ENCODE data around the gene SNX3.
"Not testable (repeated sequence)": the region's sequence is repeated elsewhere in the genome, so short reads cannot be mapped to it uniquely, and the experiment has no call there.

SNX3 gene

GRCh38 chr6:108286366-108286765, 25.5 kb upstream of the SNX3 start:
- Mint-ChIP-seq H3K36me3 (ENCODE audit: low read depth) (no peaks in the 10 kb centered on the region), H3K27ac (no peak overlapping the region), H3K4me3 (no peak overlapping the region), H3K27me3 (no peaks in the 10 kb centered on the region), H3K4me1 (ENCODE audit: low read depth) (peaks cover 18% of the 10 kb centered on the region), H3K9me3 (no peaks in the 10 kb centered on the region)
- intact Hi-C loops (cut with micrococcal nuclease): no loop called here

DNA sequence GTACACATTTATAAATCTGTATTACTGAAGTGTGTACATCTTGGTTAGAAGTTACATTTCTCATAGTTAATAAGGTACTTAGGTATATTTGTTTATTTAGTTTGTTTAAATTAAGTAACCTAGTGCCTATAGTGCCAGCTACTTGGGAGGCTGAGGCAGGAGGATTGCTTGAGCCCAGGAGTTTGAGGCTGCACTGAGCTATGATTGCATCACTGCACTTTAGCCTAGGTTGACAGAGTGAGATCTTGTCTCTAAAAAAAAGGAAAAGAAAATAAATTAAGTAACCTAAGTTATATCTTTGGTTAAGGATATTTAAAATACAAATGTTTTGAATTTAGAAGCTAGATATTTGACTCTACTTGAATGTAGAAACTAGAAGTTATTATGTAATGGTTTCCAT, 24.5 kb upstream of the SNX3 start:
- intact Hi-C loops (cut with micrococcal nuclease): no loop called here
- Mint-ChIP-seq H3K4me3 (no peak overlapping the region), H3K36me3 (ENCODE audit: low read depth) (no peaks in the 10 kb centered on the region), H3K27ac (no peak overlapping the region), H3K4me1 (ENCODE audit: low read depth) (peaks cover 17% of the 10 kb centered on the region), H3K9me3 (no peaks in the 10 kb centered on the region), H3K27me3 (no peaks in the 10 kb centered on the region)

DNA sequence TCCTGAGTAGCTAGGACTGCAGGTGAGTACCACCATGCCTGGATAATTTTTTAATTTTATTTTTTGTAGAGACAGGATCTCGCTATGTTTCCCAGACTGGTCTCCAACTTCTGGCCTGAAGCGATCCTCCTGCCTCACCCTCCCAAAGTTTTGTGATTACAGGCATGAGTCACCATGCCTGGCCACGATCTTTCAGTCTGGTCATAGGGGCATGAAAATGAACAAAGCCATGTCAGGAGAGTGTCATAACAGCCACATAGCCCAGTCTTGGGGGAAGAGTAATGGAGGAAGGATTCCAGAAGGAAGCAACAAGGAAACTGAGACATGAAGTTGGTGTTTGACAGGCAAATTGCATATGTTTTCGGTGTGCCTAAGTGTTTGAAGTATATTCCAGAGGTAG, 17.0 kb upstream of the SNX3 start:
- intact Hi-C loops (cut with micrococcal nuclease): no loop called here
- Mint-ChIP-seq H3K36me3 (ENCODE audit: low read depth) (no peaks in the 10 kb centered on the region), H3K9me3 (no peaks in the 10 kb centered on the region), H3K27ac (no peak overlapping the region), H3K27me3 (no peaks in the 10 kb centered on the region), H3K4me1 (ENCODE audit: low read depth) (no peaks in the 10 kb centered on the region), H3K4me3 (no peak overlapping the region)

GRCh38 chr6:108277295-108277694, 16.5 kb upstream of the SNX3 start:
- Mint-ChIP-seq H3K4me1 (ENCODE audit: low read depth) (no peaks in the 10 kb centered on the region), H3K36me3 (ENCODE audit: low read depth) (no peaks in the 10 kb centered on the region), H3K9me3 (no peaks in the 10 kb centered on the region), H3K27ac (no peak overlapping the region), H3K4me3 (no peak overlapping the region), H3K27me3 (no peaks in the 10 kb centered on the region)
- intact Hi-C loops (cut with micrococcal nuclease): no loop called here

DNA sequence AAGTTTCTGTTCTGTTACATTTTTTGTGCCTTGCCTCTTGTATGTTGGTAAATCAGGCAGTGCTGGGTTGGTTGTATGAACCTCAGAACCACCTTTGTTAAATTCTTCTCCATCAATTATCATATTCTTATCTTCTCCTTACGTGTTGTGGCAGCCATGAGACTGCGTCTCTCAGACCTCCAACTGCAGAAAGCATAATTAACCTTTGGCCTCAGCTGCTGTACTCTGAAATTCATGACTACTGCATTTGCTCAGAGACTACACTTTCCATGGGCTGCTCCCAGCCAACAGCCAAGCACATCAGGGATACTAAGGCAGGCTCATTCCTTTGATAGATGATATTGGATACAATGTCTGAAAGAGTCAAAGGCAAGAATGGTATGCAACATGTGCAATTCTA, 15.1 kb upstream of the SNX3 start:
- intact Hi-C loops (cut with micrococcal nuclease): no loop called here
- Mint-ChIP-seq H3K9me3 (no peaks in the 10 kb centered on the region), H3K27ac (no peak overlapping the region), H3K4me1 (ENCODE audit: low read depth) (no peaks in the 10 kb centered on the region), H3K4me3 (no peak overlapping the region), H3K36me3 (ENCODE audit: low read depth) (no peaks in the 10 kb centered on the region), H3K27me3 (no peaks in the 10 kb centered on the region)

GRCh38 chr6:108274546-108274945, 13.7 kb upstream of the SNX3 start:
- no peaks in the 10 kb centered on the region for H3K9me3 Mint-ChIP-seq
- H3K4me1 Mint-ChIP-seq (ENCODE audit: low read depth): no peaks in the 10 kb centered on the region
- no peaks in the 10 kb centered on the region for H3K36me3 Mint-ChIP-seq (ENCODE audit: low read depth)
- H3K4me3 Mint-ChIP-seq: no peak overlapping the region
- H3K27me3 Mint-ChIP-seq: no peaks in the 10 kb centered on the region
- H3K27ac Mint-ChIP-seq: no peak overlapping the region
- intact Hi-C loops (cut with micrococcal nuclease): no loop called here

DNA sequence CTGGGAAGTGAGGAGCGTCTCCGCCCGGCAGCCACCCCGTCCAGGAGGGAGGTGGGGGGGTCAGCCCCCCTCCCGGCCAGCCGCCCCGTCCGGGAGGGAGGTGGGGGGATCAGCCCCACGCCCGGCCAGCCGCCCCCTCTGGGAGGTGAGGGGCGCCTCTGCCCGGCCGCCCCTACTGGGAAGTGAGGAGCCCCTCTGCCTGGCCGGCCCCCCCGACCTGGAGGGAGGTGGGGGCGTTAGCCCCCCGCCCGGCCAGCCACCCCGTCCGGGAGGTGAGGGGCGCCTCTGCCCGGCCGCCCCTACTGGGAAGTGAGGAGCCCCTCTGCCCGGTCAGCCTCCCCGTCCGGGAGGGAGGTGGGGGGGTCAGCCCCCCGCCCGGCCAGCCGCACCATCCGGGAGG, 9.1 kb upstream of the SNX3 start:
- H3K4me3 Mint-ChIP-seq; H3K36me3 Mint-ChIP-seq (ENCODE audit: low read depth); H3K4me1 Mint-ChIP-seq (ENCODE audit: low read depth); H3K27me3 Mint-ChIP-seq; H3K9me3 Mint-ChIP-seq; H3K27ac Mint-ChIP-seq; intact Hi-C loops (cut with micrococcal nuclease): not testable (repeated sequence)

- H3K4me3 Mint-ChIP-seq: no peak overlapping the region
- no peak overlapping the region for H3K27ac Mint-ChIP-seq
- no peaks in the 10 kb centered on the region for H3K9me3 Mint-ChIP-seq
- intact Hi-C loops (cut with micrococcal nuclease): no loop called here
- H3K27me3 Mint-ChIP-seq: no peaks in the 10 kb centered on the region
- no peaks in the 10 kb centered on the region for H3K36me3 Mint-ChIP-seq (ENCODE audit: low read depth)
- H3K4me1 Mint-ChIP-seq (ENCODE audit: low read depth): no peaks in the 10 kb centered on the region
These were observed 8.0 kb upstream of the SNX3 start for GRCh38 chr6:108268845-108269244.

- Mint-ChIP-seq H3K27me3 (no peaks in the 10 kb centered on the region), H3K4me1 (ENCODE audit: low read depth) (no peaks in the 10 kb centered on the region), H3K4me3 (no peak overlapping the region), H3K27ac (no peak overlapping the region), H3K9me3 (no peaks in the 10 kb centered on the region), H3K36me3 (ENCODE audit: low read depth) (peaks cover 12% of the 10 kb centered on the region)
- intact Hi-C loops (cut with micrococcal nuclease): loop anchor here (5.0 kb wide), 1 partner anchor 306 kb away; the partner anchor contains the start of gene SEC63
These were observed 2.5 kb upstream of the SNX3 start for GRCh38 chr6:108263371-108263770.

DNA sequence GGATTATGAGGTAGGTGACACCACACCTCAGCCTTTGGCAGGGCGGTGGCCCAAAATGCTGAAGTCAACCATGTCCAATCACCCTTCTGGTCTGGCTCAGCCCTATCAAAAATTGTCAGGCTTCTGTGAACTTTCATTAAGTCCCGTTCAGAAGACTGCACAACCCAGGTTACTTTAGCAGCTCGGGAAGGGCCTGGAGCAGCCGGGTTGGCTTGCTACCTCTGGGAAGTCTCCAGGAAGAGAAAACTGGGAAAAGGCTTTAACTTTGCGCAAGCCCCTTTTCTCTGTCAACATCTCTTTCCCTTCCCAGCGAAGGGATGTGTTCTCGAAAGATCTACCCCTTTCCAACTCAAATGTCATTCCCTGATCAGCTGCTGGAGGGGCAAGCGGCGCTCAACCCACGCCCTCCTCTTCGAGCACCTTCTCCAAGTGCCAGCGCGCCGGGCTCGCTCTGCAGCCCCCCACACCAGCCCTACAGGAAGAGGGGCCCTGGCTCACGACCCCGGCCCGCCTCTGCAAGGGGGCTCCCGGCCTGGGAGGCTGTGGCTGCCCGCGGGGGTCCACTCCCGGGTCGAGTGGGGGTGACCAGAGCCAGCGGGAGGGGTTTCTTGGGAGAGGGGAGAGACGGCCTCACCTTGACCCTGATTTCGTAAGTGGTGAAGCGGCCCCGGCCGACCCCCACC, 573 bp downstream of the SNX3 start:
- no peaks in the 10 kb centered on the region for H3K27me3 Mint-ChIP-seq
- no peaks in the 10 kb centered on the region for H3K9me3 Mint-ChIP-seq

DNA sequence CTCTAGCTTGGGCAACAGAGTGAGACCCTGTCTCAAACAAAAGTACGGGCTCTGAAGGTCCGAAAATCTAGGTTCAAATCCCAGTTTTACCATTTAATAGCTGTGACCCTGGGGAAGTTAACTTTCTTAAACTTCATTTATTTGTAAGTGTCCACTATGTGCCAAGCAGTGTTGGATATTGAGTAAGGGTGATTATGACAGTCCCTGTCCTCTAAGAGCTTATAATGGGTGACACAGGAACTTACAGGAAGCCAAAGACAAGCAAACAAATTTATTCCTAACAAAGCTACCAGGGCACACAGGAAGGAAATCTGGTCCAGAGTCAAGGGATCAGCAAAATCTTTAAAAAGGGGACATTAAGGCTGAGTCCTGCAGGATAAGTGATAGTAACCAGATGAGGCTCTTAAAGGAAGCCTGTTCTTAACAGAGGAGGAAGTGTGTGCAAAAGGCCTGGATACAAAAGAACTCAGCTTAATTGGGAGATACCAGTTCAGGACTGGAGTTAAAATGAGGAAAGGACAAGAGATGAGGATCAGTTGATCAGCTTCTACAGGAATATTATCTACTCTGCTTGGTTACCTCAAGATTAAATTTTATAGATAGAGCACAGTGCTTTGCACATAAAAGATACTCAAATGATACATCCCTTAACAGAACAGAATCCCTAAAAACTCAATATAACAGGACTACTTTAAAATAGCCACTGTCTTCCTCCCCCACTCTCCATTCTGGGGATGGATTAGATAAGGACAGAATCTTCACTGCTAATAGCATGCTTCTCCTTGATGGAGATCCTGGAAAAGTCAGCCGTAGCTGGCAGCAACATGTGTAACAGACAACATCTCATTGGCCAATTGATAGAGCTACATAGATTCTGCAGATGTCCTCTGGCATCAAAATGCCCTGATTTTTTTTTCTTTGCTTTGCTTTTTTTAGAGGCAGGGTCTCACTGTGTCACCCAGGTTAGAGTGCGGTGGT, 6.1 kb downstream of the SNX3 start:
- intact Hi-C loops (cut with micrococcal nuclease): loop anchor here (5.0 to 10.0 kb wide), 2 partner anchors 32 to 240 kb away; no protein-coding TSS in a partner anchor
- no peak overlapping the region for H3K27ac Mint-ChIP-seq
- no peaks in the 10 kb centered on the region for H3K9me3 Mint-ChIP-seq
- peaks cover 58% of the 10 kb centered on the region for H3K4me1 Mint-ChIP-seq (ENCODE audit: low read depth)
- peaks cover 45% of the 10 kb centered on the region for H3K36me3 Mint-ChIP-seq (ENCODE audit: low read depth)
- H3K4me3 Mint-ChIP-seq: no peak overlapping the region
- H3K27me3 Mint-ChIP-seq: no peaks in the 10 kb centered on the region

More for the DNA sequence above, 573 bp downstream of the SNX3 start:
- Mint-ChIP-seq H3K4me3 (peak overlapping the region; percentile 90), H3K27ac (peak overlapping the region; percentile 90), H3K4me1 (ENCODE audit: low read depth) (peaks cover 12% of the 10 kb centered on the region), H3K36me3 (ENCODE audit: low read depth) (peaks cover 21% of the 10 kb centered on the region)
- intact Hi-C loops (cut with micrococcal nuclease): loop anchor here (2.0 to 5.0 kb wide), 2 partner anchors 145 to 303 kb away; partner anchors contain the start of gene SEC63

DNA sequence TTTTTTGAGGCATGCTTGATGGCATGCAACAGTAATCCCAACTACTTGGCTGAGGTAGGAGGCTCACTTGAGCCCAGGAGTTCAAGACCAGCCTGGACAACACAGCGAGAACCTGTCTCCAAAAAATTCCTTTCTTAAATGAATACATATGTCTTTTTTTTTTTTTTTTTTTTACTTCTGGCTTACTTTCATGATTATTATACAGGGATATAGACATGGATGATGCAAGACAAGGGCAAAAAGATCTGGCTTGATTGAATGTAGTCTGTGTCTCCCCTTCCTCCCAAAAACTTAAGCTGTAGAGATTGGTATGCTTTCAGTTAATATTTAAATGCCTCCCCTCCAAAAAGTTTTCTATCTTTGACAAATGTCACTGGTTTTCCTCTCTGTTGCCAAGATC, 7.6 kb downstream of the SNX3 start:
- H3K27ac Mint-ChIP-seq: no peak overlapping the region
- peaks cover 64% of the 10 kb centered on the region for H3K4me1 Mint-ChIP-seq (ENCODE audit: low read depth)
- no peaks in the 10 kb centered on the region for H3K27me3 Mint-ChIP-seq
- intact Hi-C loops (cut with micrococcal nuclease): loop anchor here (10.0 kb wide), 1 partner anchor 242 kb away; no protein-coding TSS in a partner anchor
- H3K9me3 Mint-ChIP-seq: no peaks in the 10 kb centered on the region
- H3K4me3 Mint-ChIP-seq: no peak overlapping the region
- H3K36me3 Mint-ChIP-seq (ENCODE audit: low read depth): peaks cover 46% of the 10 kb centered on the region

DNA sequence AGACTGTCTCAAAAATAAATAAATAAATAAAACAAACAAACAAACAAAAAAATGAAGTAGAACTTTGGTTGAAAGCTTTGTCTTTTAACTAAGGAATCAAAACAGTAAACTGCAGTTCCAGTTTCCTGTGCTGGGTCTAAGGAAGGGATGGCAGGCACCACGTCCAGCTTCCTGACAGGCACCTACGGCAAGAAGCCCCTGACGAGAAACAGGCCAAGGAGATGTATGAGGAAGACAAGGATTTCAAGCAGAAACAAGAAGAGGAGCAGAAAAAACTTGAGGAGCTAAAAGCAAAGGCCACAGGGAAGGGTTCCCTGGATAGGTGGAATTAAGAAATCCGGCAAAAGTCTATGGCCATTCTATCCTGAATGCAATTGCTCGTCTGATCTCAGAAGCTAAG, 8.8 kb downstream of the SNX3 start:
- H3K4me3 Mint-ChIP-seq: no peak overlapping the region
- H3K36me3 Mint-ChIP-seq (ENCODE audit: low read depth): peaks cover 54% of the 10 kb centered on the region
- H3K27me3 Mint-ChIP-seq: no peaks in the 10 kb centered on the region
- H3K9me3 Mint-ChIP-seq: no peaks in the 10 kb centered on the region
- peak overlapping the region; percentile 40 for H3K27ac Mint-ChIP-seq
- intact Hi-C loops (cut with micrococcal nuclease): loop anchor here (10.0 kb wide), 1 partner anchor 243 kb away; no protein-coding TSS in a partner anchor
- peaks cover 68% of the 10 kb centered on the region for H3K4me1 Mint-ChIP-seq (ENCODE audit: low read depth)

DNA sequence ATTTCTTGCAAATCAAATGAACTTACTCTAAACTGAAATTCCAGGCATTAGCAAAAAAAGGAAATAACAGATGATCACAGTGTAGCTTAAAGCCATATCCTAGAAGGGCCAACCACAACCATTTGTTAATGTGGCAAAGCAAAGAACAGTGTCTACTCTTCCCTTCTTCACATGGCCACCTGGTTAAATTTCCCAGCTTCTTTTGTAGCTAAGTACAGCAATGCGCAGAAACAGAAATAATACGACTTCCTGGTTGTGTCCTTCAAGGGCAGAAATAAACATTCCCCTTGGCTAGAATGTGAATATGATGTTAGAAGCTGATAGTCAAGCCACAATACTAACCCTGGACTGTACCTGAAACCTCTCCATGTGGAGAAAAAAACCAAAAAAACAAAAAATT, 9.6 kb downstream of the SNX3 start:
- intact Hi-C loops (cut with micrococcal nuclease): loop anchor here (10.0 kb wide), 1 partner anchor 244 kb away; no protein-coding TSS in a partner anchor
- H3K4me3 Mint-ChIP-seq: no peak overlapping the region

More for the DNA sequence above, 9.6 kb downstream of the SNX3 start:
- Mint-ChIP-seq H3K27me3 (no peaks in the 10 kb centered on the region), H3K4me1 (ENCODE audit: low read depth) (peaks cover 60% of the 10 kb centered on the region), H3K9me3 (no peaks in the 10 kb centered on the region), H3K36me3 (ENCODE audit: low read depth) (peaks cover 48% of the 10 kb centered on the region), H3K27ac (no peak overlapping the region)

Measured in dendritic cell treated with granulocyte-macrophage colony-stimulating factor and Interleukin-4, amounts not matched to agents 40 ng/mL and 50 ng/mL, for 4 days (primary cell).